Measurements from ENCODE around the gene AQP2.
A peak's percentile ranks its signal among the peaks of the same experiment; 100 is the strongest.

The AQP2 gene

GRCh38 chr12:49973361-49973830, 22.9 kb downstream of the AQP2 start (continued):
- TF ChIP-seq PBX3 (CRISPR knock-in tag; IDR thresholded peaks at IDR 0.05) (no peak), ZSCAN16 (tag by site-specific recombination; IDR thresholded peaks at IDR 0.05) (no peak), ZNF350 (tag by site-specific recombination; IDR thresholded peaks at IDR 0.05) (no peak)

GRCh38 chr12:49974231-49974675, 23.7 kb downstream of the AQP2 start:
- ChIA-PET POLR2A (no interaction called here), CTCF (interaction anchor here (0.5 to 2.8 kb wide), 5 partner anchors 7 to 117 kb away, joined by 4 to 13 read pairs (median 4); no protein-coding TSS in a partner anchor)
- TF ChIP-seq ZFP3 (tag by site-specific recombination; IDR thresholded peaks at IDR 0.05; ENCODE audit: low read depth), result no peak
- TF ChIP-seq ZNF792 (tag by site-specific recombination; IDR thresholded peaks at IDR 0.05), result no peak
- TF ChIP-seq ZBTB49 (tag by site-specific recombination; IDR thresholded peaks at IDR 0.05; ENCODE audit: low read depth), result no peak
- TF ChIP-seq CTCF (tag by site-specific recombination; IDR thresholded peaks at IDR 0.05), result peak; percentile 52; the same call in 1 of the 2 replicates
- TF ChIP-seq ZNF2 (tag by site-specific recombination; IDR thresholded peaks at IDR 0.05), result no peak
- no peak for TF ChIP-seq ZNF302 (tag by site-specific recombination; IDR thresholded peaks at IDR 0.05; ENCODE audit: low read depth)
- no peak for TF ChIP-seq INSM2 (tag by site-specific recombination; IDR thresholded peaks at IDR 0.05)
- TF ChIP-seq ZNF600 (tag by site-specific recombination; IDR thresholded peaks at IDR 0.05), result peak; percentile 39; the same call in 1 of the 2 replicates
- TF ChIP-seq ZNF398 (tag by site-specific recombination; IDR thresholded peaks at IDR 0.05), result no peak
- Histone ChIP-seq H3K27ac (ENCODE audit: extremely low read depth, low read depth, low read length) (no peak overlapping the region), H3K4me1 (ENCODE audit: control insufficient read depth, insufficient read depth, low read length) (no peaks in the 10 kb centered on the region), H3K9me3 (ENCODE audit: control insufficient read depth, insufficient read depth, low read depth, low read length) (no peaks in the 10 kb centered on the region), H3K4me3 (ENCODE audit: low read depth, low read length) (no peak overlapping the region), H3K36me3 (ENCODE audit: control insufficient read depth in 2 of 2, insufficient read depth in 1 of 2, low read length in 2 of 2) (peaks cover 0 to 3% of the 10 kb centered on the region in 2 experiments; a peak in 1 of 3 replicates)

GRCh38 chr12:49974677-49975317, 24.3 kb downstream of the AQP2 start:
- TF ChIP-seq ZFHX2 (tag by site-specific recombination; conservative IDR thresholded peaks at IDR 0.05) (peak; percentile 22; the same call in 1 of the 2 replicates), MYNN (tag by site-specific recombination; IDR thresholded peaks at IDR 0.05; ENCODE audit: borderline replicate concordance) (no peak), ZNF530 (tag by site-specific recombination; IDR thresholded peaks at IDR 0.05; ENCODE audit: low read depth) (no peak), ZNF560 (tag by site-specific recombination; IDR thresholded peaks at IDR 0.05; ENCODE audit: borderline replicate concordance) (no peak)
- Histone ChIP-seq H3K36me3 (ENCODE audit: control insufficient read depth in 2 of 2, insufficient read depth in 1 of 2, low read length in 2 of 2) (peaks cover 0 to 3% of the 10 kb centered on the region in 2 experiments; a peak in 1 of 3 replicates), H3K9me3 (ENCODE audit: control insufficient read depth, insufficient read depth, low read depth, low read length) (no peaks in the 10 kb centered on the region), H3K4me3 (ENCODE audit: low read depth, low read length) (no peak overlapping the region), H3K4me1 (ENCODE audit: control insufficient read depth, insufficient read depth, low read length) (no peaks in the 10 kb centered on the region), H3K27ac (ENCODE audit: extremely low read depth, low read depth, low read length) (no peak overlapping the region)
- CTCF ChIA-PET, result interaction anchor here (0.5 to 2.8 kb wide), 6 partner anchors 8 to 117 kb away, joined by 3 to 13 read pairs (median 4); no protein-coding TSS in a partner anchor
- POLR2A ChIA-PET, result no interaction called here
